ENCODE measurements around the gene CCDC77.
A peak's percentile ranks its signal among the peaks of the same experiment; 100 is the strongest.
"Not testable (repeated sequence)": the region's sequence is repeated elsewhere in the genome, so short reads cannot be mapped to it uniquely, and the experiment has no call there.

The CCDC77 gene

DNA sequence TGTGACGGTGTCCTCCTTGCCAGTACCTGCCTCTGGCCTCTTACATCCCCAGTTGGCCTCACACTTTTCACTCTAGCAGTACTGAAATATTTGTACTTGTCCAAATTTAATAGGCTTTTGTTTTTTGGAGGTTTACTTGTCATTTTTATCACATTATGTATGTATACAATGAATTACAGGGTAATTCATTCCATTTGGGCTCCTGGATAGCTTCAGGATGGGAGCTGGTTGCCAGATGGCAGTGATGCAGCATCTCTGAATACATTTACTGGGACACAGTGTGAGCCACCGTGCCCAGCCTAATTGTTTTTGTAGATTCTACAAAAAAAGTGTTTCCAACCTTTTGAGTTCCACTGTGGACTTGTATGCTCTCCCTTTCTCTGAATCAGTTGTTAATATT is 13.4 kb downstream of the CCDC77 start:
- in situ Hi-C loops (cut with MboI; ENCODE audit: low sequenced_read_pairs, unreplicated experiment), result no loop called here
- TF ChIP-seq, protein P1, sequence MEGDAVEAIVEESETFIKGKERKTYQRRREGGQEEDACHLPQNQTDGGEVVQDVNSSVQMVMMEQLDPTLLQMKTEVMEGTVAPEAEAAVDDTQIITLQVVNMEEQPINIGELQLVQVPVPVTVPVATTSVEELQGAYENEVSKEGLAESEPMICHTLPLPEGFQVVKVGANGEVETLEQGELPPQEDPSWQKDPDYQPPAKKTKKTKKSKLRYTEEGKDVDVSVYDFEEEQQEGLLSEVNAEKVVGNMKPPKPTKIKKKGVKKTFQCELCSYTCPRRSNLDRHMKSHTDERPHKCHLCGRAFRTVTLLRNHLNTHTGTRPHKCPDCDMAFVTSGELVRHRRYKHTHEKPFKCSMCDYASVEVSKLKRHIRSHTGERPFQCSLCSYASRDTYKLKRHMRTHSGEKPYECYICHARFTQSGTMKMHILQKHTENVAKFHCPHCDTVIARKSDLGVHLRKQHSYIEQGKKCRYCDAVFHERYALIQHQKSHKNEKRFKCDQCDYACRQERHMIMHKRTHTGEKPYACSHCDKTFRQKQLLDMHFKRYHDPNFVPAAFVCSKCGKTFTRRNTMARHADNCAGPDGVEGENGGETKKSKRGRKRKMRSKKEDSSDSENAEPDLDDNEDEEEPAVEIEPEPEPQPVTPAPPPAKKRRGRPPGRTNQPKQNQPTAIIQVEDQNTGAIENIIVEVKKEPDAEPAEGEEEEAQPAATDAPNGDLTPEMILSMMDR (IDR thresholded peaks at IDR 0.05; ENCODE audit: borderline replicate concordance, control extremely low read depth, extremely low read depth, insufficient read depth, missing control alignments), result no peak
- DNase-seq (ENCODE audit: low spot score), result no peak

DNA sequence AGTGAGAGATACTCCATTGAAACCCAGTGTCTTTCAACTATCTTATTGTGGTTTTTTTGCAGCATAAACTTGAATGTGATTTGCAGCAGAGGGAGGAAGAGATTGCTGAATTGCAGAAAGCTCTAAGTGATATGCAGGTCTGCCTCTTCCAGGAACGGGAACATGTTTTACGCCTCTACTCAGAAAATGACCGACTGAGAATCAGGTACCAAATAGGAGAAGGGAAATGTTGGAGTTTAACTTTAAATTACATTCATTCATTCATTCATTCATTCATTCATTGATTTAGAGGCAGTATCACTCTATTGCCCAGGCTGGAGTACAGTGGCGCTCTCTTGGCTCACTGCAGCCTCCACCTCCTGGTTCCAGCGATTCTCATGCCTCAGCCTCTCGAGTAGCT is 17.0 kb downstream of the CCDC77 start:
- no peak for DNase-seq (ENCODE audit: low spot score)
- in situ Hi-C loops (cut with MboI; ENCODE audit: low sequenced_read_pairs, unreplicated experiment), result no loop called here
- TF ChIP-seq, protein P1 (IDR thresholded peaks at IDR 0.05; ENCODE audit: borderline replicate concordance, control extremely low read depth, extremely low read depth, insufficient read depth, missing control alignments), result no peak

DNA sequence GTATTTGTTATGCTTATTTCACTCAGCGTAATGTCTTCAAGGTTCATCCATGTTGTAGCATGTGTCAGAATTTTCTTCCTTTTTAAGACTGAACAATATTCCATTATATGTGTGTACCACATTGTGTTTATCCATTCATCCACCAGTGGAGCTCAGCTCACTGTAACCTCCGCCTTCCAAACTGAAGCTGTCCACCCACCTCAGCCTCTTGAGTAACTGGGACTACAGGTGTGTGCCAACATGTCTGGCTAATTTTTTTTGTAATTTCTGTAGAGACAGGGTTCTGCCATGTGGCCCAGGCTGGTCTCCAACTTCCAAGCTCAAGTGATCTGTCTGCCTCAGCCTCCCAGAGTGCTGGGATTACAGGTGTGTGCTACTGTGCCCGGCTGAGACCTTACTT is 21.1 kb downstream of the CCDC77 start:
- in situ Hi-C loops (cut with MboI; ENCODE audit: low sequenced_read_pairs, unreplicated experiment), result no loop called here
- TF ChIP-seq, protein P1 (IDR thresholded peaks at IDR 0.05; ENCODE audit: borderline replicate concordance, control extremely low read depth, extremely low read depth, insufficient read depth, missing control alignments), result no peak

DNA sequence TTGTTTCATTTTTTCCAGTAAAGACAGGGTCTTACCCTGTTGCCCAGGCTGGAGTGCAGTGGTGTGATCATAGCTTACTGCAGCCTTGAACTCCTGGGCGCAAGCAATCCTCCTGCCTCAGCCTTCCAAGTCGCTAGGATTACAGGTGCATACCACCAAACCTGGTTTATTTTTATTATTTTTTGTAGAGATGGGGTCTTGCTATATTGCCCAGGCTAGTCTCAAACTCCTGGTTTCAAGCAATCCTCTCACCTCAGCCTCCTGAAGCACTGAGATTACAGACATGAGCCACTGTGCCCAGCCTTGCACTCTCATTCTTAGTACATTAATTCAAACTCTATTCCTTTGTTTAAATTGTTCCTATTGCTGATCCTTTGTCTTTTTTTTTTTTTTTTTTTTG is 34.3 kb downstream of the CCDC77 start:
- in situ Hi-C loops (cut with MboI; ENCODE audit: low sequenced_read_pairs, unreplicated experiment); DNase-seq (ENCODE audit: low spot score): not testable (repeated sequence)

More for the DNA sequence above, 21.1 kb downstream of the CCDC77 start:
- DNase-seq (ENCODE audit: low spot score), result no peak

DNA sequence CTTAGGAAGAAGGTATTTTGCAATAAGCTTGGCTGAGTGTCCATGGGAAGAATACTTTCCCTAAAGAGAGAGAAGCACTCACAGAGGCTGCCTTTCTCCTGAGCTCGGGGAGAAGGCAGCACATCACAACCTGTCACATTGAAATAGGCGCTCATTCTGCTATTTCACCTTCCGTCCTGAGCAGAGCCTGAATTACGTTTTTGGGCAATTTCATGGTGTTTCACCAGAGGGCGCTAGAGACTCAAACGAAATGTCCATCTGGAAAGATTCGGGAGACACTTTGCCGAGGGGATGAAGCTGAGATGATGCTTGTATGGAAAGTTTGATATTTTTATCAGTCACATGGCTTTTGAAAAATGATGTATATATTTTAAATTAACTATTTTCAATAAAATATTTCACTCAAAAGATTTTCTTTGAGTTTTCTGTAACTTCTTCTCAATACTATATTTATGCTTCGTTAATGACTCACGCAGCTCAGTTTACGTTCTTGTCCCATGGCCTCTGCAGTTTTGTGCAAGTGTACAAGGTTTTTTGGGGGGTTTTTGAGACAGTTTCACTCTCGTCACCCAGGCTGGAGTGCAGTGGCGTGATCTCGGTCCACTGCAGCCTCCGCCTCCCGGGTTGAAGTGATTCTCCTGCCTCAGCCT is 40.9 kb downstream of the CCDC77 start:
- DNase-seq (ENCODE audit: low spot score), result no peak
- TF ChIP-seq, protein P1 (IDR thresholded peaks at IDR 0.05; ENCODE audit: borderline replicate concordance, control extremely low read depth, extremely low read depth, insufficient read depth, missing control alignments), result peak; percentile 60
- in situ Hi-C loops (cut with MboI; ENCODE audit: low sequenced_read_pairs, unreplicated experiment), result no loop called here

DNA sequence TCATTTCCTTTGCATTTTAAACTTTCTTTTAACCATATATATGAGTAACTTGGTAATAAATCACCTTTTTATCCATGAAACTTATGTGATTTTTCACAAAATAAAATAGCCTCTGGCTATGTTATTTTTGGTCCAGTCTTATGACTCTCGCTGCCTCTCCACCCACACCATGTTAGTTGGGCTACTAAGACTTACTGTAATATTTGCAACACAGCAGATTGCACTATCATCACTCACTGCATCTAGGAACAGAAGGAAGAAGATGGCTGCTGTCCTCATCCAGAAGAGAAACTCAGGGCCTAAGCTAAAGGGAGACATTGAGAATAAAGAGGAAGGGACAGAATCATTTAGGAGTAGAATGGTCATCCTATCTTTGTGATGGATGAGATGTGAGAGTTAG is 45.7 kb downstream of the CCDC77 start:
- no peak for DNase-seq (ENCODE audit: low spot score)
- TF ChIP-seq, protein P1 (IDR thresholded peaks at IDR 0.05; ENCODE audit: borderline replicate concordance, control extremely low read depth, extremely low read depth, insufficient read depth, missing control alignments), result no peak
- in situ Hi-C loops (cut with MboI; ENCODE audit: low sequenced_read_pairs, unreplicated experiment), result no loop called here

DNA sequence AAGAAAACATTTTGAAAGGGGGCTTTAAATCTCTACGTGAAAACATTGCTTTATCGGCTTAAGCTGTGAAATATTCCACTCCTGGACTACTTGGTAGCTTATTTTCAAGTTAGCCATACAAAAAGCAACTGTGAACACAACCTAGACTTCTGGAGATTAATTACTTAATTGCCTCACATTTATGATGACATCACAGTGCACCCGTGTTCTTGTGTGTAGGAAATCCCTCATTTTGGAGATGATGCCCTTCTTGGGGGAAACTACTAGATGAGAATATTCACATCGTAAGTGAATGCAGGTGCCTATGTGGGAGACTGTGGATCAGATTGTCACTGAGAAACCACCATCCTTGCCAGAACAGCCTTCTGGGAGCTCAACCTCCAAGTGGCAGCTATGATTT is 47.8 kb downstream of the CCDC77 start:
- no peak for DNase-seq (ENCODE audit: low spot score)
- TF ChIP-seq, protein P1 (IDR thresholded peaks at IDR 0.05; ENCODE audit: borderline replicate concordance, control extremely low read depth, extremely low read depth, insufficient read depth, missing control alignments), result no peak
- in situ Hi-C loops (cut with MboI; ENCODE audit: low sequenced_read_pairs, unreplicated experiment), result no loop called here

Measured in GM13976 (cell line).